IPS-NIHi7 (cell line): ENCODE data around the gene KLHDC3.
A peak's percentile ranks its signal among the peaks of the same experiment; 100 is the strongest.
"Not testable (repeated sequence)": the region's sequence is repeated elsewhere in the genome, so short reads cannot be mapped to it uniquely, and the experiment has no call there.

Experiments
- DNase-seq: peaks from one replicate; pipeline ENCODE4 v3.0.0; 2012; ENCODE audit warnings: mixed read lengths; ENCODE audit errors: extremely low spot score

Gene KLHDC3

GRCh38 chr6:43029120-43029519 is 15.1 kb downstream of the KLHDC3 start:
- DNase-seq, result no peak

- DNase-seq, result no peak
These were observed 18.3 kb downstream of the KLHDC3 start for GRCh38 chr6:43032326-43032725.

GRCh38 chr6:43033496-43034189 is 19.6 kb downstream of the KLHDC3 start:
- DNase-seq, result no peak

GRCh38 chr6:43034190-43034525 is 20.1 kb downstream of the KLHDC3 start:
- DNase-seq, result no peak

GRCh38 chr6:43035495-43036194 is 21.6 kb downstream of the KLHDC3 start:
- DNase-seq, result no peak

GRCh38 chr6:43036712-43037111 is 22.7 kb downstream of the KLHDC3 start:
- DNase-seq, result no peak

GRCh38 chr6:43037197-43037596 is 23.1 kb downstream of the KLHDC3 start:
- no peak for DNase-seq

- no peak for DNase-seq
These were observed 23.7 kb downstream of the KLHDC3 start for GRCh38 chr6:43037706-43038105.

- no peak for DNase-seq
These were observed 24.7 kb downstream of the KLHDC3 start for GRCh38 chr6:43038727-43039126.

GRCh38 chr6:43040542-43041257 is 26.7 kb downstream of the KLHDC3 start:
- no peak for DNase-seq

- not testable (repeated sequence) for DNase-seq
These were observed 27.4 kb downstream of the KLHDC3 start for GRCh38 chr6:43041475-43041874.

GRCh38 chr6:43043310-43043709 is 29.3 kb downstream of the KLHDC3 start:
- no peak for DNase-seq

GRCh38 chr6:43045371-43045930 is 31.4 kb downstream of the KLHDC3 start:
- no peak for DNase-seq

- DNase-seq, result no peak
These were observed 33.9 kb downstream of the KLHDC3 start for GRCh38 chr6:43047998-43048397.

- DNase-seq, result no peak
These were observed 36.9 kb downstream of the KLHDC3 start for GRCh38 chr6:43050981-43051380.

- no peak for DNase-seq
These were observed 38.3 kb downstream of the KLHDC3 start for GRCh38 chr6:43052225-43052841.

GRCh38 chr6:43052842-43053544 is 38.9 kb downstream of the KLHDC3 start:
- peak; percentile 49 for DNase-seq

GRCh38 chr6:43053545-43054205 is 39.6 kb downstream of the KLHDC3 start, which contains the start of gene CUL7:
TSS of gene CUL7 (minus strand) at chr6:43053851. CDS start at chr6:43052788, 1,063 bp downstream.
- DNase-seq, result peak; percentile 99

GRCh38 chr6:43054206-43054943 is 40.3 kb downstream of the KLHDC3 start:
- no peak for DNase-seq

- no peak for DNase-seq
These were observed 41.9 kb downstream of the KLHDC3 start for GRCh38 chr6:43055966-43056365.
